ENCODE results near the gene S100A16. TPM values are rescaled to one million over a fixed set of nuclear protein-coding genes. Genes with fewer than 3 reads are reported as not detected.

The S100A16 gene
- total RNA-seq, 1 donor from 2014 or later = 886 TPM

DNA sequence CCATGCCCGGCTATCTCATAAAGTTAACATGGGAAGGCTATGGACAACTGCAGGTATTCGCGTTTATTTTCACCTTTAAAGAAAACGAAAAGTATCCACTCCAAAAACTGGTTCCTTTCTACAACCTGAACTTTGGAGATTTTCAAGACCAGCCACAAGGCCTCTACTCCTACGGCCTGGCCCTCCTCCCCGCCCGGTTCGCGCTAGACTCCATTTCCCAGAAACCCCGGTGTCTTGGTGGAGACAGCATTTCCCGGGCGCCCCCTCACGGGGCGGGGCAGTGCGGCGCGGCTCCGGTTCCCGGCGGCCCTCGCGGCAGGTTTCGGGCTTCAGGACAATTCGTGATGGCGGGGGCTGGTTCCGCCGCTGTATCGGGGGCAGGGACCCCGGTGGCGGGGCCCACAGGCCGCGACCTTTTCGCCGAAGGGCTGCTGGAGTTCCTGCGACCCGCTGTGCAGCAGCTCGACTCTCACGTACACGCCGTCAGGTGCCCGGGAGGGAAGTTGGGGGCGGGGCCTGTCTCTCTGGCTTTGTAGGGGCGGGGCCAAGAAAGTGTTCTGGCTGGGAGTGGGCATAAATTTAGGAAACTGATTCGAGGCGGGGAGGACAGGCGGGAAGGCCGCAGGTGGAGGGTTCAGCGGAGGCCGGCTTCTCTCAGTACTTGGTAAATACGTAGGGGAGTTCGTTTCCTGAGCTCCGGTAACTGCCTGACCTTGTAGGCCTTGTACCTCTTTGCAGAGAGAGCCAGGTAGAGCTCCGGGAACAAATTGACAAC is 45.6 kb upstream of the S100A16 start, which contains the start of gene SNAPIN:
Gene SNAPIN, plus strand, starts transcription at position 304 of the 775 bp plus-strand sequence. Its CDS starts 41 bp downstream, at position 345.
- DNase-seq (ENCODE audit: low read depth) (peak; percentile 77), FAIRE-seq (no peak)
- Histone ChIP-seq H3K4me3 (ENCODE audit: low read depth, low read length) (peak within 1 kb of the TSS; percentile 72), H3K36me3 (ENCODE audit: control insufficient read depth, insufficient read depth, low read length) (peaks cover 17% of the 10 kb centered on the region), H3K27me3 (ENCODE audit: control insufficient read depth, insufficient read depth, low read length) (no peaks in the 10 kb centered on the region)
- TF ChIP-seq, protein P1, sequence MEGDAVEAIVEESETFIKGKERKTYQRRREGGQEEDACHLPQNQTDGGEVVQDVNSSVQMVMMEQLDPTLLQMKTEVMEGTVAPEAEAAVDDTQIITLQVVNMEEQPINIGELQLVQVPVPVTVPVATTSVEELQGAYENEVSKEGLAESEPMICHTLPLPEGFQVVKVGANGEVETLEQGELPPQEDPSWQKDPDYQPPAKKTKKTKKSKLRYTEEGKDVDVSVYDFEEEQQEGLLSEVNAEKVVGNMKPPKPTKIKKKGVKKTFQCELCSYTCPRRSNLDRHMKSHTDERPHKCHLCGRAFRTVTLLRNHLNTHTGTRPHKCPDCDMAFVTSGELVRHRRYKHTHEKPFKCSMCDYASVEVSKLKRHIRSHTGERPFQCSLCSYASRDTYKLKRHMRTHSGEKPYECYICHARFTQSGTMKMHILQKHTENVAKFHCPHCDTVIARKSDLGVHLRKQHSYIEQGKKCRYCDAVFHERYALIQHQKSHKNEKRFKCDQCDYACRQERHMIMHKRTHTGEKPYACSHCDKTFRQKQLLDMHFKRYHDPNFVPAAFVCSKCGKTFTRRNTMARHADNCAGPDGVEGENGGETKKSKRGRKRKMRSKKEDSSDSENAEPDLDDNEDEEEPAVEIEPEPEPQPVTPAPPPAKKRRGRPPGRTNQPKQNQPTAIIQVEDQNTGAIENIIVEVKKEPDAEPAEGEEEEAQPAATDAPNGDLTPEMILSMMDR (IDR thresholded peaks at IDR 0.05; ENCODE audit: insufficient read depth, low read length, severe bottlenecking) = peak; percentile 27

DNA sequence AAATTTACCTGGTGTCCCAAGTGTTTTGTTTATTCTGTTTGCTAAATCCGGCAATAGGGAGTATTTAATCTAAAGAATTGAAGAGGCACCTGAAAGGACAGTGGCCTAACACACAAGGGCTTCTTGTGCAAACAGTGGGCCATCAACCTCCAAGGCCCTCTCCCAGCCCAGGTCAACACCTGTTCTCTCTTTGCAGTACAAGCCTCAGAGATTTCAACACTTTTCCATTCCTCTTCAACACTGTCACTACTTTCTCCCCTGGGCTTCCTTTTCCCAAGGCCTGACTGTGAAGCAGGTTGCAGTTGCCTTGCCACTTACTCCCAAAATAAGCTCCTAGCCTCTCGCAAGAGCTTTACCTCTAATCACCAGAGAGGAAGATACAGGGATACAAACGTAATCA is 42.4 kb upstream of the S100A16 start:
- Histone ChIP-seq H3K4me3 (ENCODE audit: low read depth, low read length) (no peak overlapping the region), H3K27me3 (ENCODE audit: control insufficient read depth, insufficient read depth, low read length) (no peaks in the 10 kb centered on the region), H3K36me3 (ENCODE audit: control insufficient read depth, insufficient read depth, low read length) (no peaks in the 10 kb centered on the region)
- DNase-seq (ENCODE audit: low read depth) (no peak), FAIRE-seq (no peak)
- TF ChIP-seq, protein P1 (IDR thresholded peaks at IDR 0.05; ENCODE audit: insufficient read depth, low read length, severe bottlenecking) = no peak

GRCh38 chr1:153652805-153653500 is 40.0 kb upstream of the S100A16 start:
- TF ChIP-seq, protein P1 (IDR thresholded peaks at IDR 0.05; ENCODE audit: insufficient read depth, low read length, severe bottlenecking) = no peak
- H3K36me3 ChIP-seq (ENCODE audit: control insufficient read depth, insufficient read depth, low read length) = no peaks in the 10 kb centered on the region
- DNase-seq (ENCODE audit: low read depth) = peak; percentile 80
- no peaks in the 10 kb centered on the region for H3K27me3 ChIP-seq (ENCODE audit: control insufficient read depth, insufficient read depth, low read length)
- H3K4me3 ChIP-seq (ENCODE audit: low read depth, low read length) = no peak overlapping the region
- no peak for FAIRE-seq

GRCh38 chr1:153651771-153652170 is 38.8 kb upstream of the S100A16 start:
- FAIRE-seq = no peak
- Histone ChIP-seq H3K27me3 (ENCODE audit: control insufficient read depth, insufficient read depth, low read length) (no peaks in the 10 kb centered on the region), H3K4me3 (ENCODE audit: low read depth, low read length) (no peak overlapping the region), H3K36me3 (ENCODE audit: control insufficient read depth, insufficient read depth, low read length) (no peaks in the 10 kb centered on the region)
- TF ChIP-seq, protein P1 (IDR thresholded peaks at IDR 0.05; ENCODE audit: insufficient read depth, low read length, severe bottlenecking) = no peak
- DNase-seq (ENCODE audit: low read depth) = no peak

DNA sequence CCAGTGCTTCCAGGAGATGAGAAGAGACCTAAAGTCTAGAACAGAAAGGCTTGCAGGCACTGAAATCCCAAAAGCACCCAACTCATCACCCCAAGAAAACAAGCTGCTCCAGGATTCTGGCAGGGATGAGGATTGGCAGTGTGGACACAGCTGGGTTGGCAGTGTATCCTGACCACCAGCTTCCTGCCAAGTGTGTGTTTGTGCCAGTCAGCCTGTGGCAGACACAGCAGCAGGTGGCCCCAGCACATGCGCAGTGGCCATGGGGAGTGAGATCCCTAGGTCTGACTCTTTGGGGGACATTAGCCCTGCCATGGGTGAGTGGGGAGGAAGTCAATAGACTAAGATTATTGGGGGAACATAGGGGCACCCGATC is 36.9 kb upstream of the S100A16 start:
- FAIRE-seq (no peak), DNase-seq (ENCODE audit: low read depth) (no peak)
- Histone ChIP-seq H3K36me3 (ENCODE audit: control insufficient read depth, insufficient read depth, low read length) (peaks cover 1% of the 10 kb centered on the region), H3K4me3 (ENCODE audit: low read depth, low read length) (no peak overlapping the region), H3K27me3 (ENCODE audit: control insufficient read depth, insufficient read depth, low read length) (no peaks in the 10 kb centered on the region)
- TF ChIP-seq, protein P1 (IDR thresholded peaks at IDR 0.05; ENCODE audit: insufficient read depth, low read length, severe bottlenecking) = no peak

Measured in bronchial epithelial cell (primary cell).